Cardiac atrium fibroblast (primary cell): ENCODE results near the gene VPS37B. TPM values are rescaled to one million over a fixed set of nuclear protein-coding genes. Genes with fewer than 3 reads are reported as not detected.

Experiments used
- total RNA-seq: library from RNA; depleted of rRNA; stranded (reverse); fragments of >200 nt; gene quantifications from 2 replicates; pipeline ENCODE4 v1.2.3, GENCODE V29; 2015

The VPS37B gene
- 16.8 and 22.6 TPM in 2 replicates for total RNA-seq

GRCh38 chr12:122895704-122896636, at the start of gene VPS37B:
TSS of gene VPS37B (minus strand) at chr12:122896124. CDS start at chr12:122896062, 62 bp downstream.

GRCh38 chr12:122834921-122835749, 60.8 kb downstream of the VPS37B start, which contains the start of gene HIP1R:
TSS of gene HIP1R (plus strand) at chr12:122835457. CDS start at chr12:122835551, 94 bp downstream.

Other genes with a start within 250 kb of the VPS37B start
- not detected in 2 replicates for gene HCAR2, start 192.8 kb downstream of the VPS37B start, total RNA-seq
- not detected in 2 replicates for gene HCAR3, start 179.3 kb downstream of the VPS37B start, total RNA-seq
- 0.16 and 0.54 TPM in 2 replicates for gene HCAR1, start 165.3 kb downstream of the VPS37B start, total RNA-seq
- gene DENR, start 143.3 kb downstream of the VPS37B start, total RNA-seq: 26.6 and 28.0 TPM in 2 replicates
- not detected in 2 replicates for gene CCDC62, start 121.6 kb downstream of the VPS37B start, total RNA-seq
- 11.0 and 20.7 TPM in 2 replicates for gene HIP1R, start 60.7 kb downstream of the VPS37B start, total RNA-seq
- 9.0 and 12.0 TPM in 2 replicates for gene ABCB9, start 70.3 kb upstream of the VPS37B start, total RNA-seq
- gene OGFOD2, start 79.1 kb upstream of the VPS37B start, total RNA-seq: 12.6 and 17.7 TPM in 2 replicates
- 194 and 231 TPM in 2 replicates for gene ARL6IP4, start 84.6 kb upstream of the VPS37B start, total RNA-seq